GM12891 (cell line): ENCODE results near the gene STC2.

Source experiments
- PAX5 ChIP-seq: IDR thresholded peaks from 2 replicates; pipeline ENCODE4 v1.6.1; 2011; ENCODE audit warnings: low read length, moderate library complexity, mild to moderate bottlenecking; ENCODE audit not compliant: insufficient read depth, severe bottlenecking
- POLR2A ChIP-seq: IDR thresholded peaks from 2 replicates; pipeline ENCODE4 v1.6.1; 2011; ENCODE audit warnings: low read depth, low read length, control low read depth
- POLR2AphosphoS5 ChIP-seq: IDR thresholded peaks from 2 replicates; pipeline ENCODE4 v1.6.1; 2011; ENCODE audit warnings: low read depth, low read length, control low read depth
- POU2F2 ChIP-seq: IDR thresholded peaks from 2 replicates; pipeline ENCODE4 v1.6.1; 2011; ENCODE audit warnings: low read depth, mild to moderate bottlenecking, control low read depth, low read length, moderate library complexity
- SPI1 ChIP-seq: IDR thresholded peaks from 2 replicates; pipeline ENCODE4 v1.6.1; 2011; ENCODE audit warnings: low read depth, low read length, control low read depth
- TAF1 ChIP-seq: IDR thresholded peaks from 2 replicates; pipeline ENCODE4 v1.6.1; 2011; ENCODE audit warnings: low read depth, low read length, control low read depth

- TF ChIP-seq POLR2AphosphoS5 (no peak), TAF1 (no peak), POLR2A (no peak), PAX5 (no peak), POU2F2 (no peak), SPI1 (no peak)
These were observed 11.0 kb downstream of the STC2 start for GRCh38 chr5:173317091-173317730.
